Measurements from ENCODE around the gene MACROD2. TPM values are rescaled to one million over a fixed set of nuclear protein-coding genes. Genes with fewer than 3 reads are reported as not detected.
A peak's percentile ranks its signal among the peaks of the same experiment; 100 is the strongest.

MACROD2 gene
- polyA plus RNA-seq, 1 donor, result 2.7 TPM

DNA sequence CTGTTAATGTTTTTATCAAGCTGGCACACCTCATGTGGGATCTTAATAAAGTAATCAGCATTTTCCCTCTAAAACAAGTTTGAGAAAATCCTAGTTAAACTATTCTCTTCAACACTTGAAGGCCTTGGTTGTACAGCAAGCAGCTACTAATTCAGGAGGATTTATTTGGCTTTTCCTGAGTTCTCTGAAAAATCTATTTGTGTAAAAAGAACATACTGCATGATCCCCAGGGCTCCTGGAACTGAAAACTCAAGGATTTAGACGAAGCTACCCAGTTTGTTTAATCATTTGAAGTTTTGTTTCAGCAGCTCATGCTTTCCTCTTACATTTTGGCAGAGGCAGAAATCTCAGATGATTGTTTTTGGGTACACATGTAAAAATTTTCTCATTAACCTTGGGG is 651.7 kb downstream of the MACROD2 start:
- no peak for DNase-seq (ENCODE audit: low read depth)

- DNase-seq (ENCODE audit: low read depth), result no peak
Observed at GRCh38 chr20:14649662-14650061, 654.3 kb downstream of the MACROD2 start.

- DNase-seq (ENCODE audit: low read depth), result no peak
Observed at GRCh38 chr20:14657266-14658005, 662.1 kb downstream of the MACROD2 start.

DNA sequence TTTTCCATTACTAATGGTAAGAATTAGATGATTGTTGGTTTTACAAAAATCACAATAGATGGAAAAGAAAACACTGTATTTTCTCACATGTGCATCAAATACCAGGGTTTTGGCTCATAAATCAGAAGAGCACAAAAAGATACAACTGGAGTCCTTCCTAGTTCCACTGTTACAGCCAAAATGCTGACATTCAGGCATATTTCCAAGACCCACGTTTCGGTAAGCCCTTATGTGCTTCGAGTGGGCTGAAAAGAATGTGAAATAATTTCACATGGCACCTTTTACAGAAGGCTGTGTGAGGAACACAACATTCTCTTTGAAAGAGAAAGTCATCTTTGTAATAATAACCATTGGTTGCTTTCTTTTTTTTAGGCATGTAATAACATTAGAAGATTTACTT is 668.8 kb downstream of the MACROD2 start:
- DNase-seq (ENCODE audit: low read depth), result no peak

DNA sequence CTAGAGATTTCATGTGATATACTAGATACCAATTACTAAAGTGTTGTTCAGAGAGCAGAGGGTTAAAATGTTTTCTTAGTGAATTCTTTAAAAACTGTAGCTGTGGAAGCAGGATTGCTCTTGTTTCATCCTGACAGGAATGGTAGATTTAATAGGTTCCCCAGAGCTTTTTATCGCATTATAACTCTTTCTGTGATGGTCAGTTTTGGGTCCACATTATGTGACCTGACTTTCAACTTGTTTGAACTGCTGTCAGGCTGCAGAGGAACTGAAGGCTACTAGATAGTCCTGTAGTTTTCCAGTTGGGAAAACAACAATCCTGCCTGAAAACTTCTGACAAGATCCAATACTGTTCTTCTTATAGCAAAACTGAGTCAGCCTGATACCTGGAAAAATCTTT is 671.4 kb downstream of the MACROD2 start:
- DNase-seq (ENCODE audit: low read depth), result no peak

- no peak for DNase-seq (ENCODE audit: low read depth)
Observed at GRCh38 chr20:14667226-14667625, 671.9 kb downstream of the MACROD2 start.

GRCh38 chr20:14672066-14672465 is 676.8 kb downstream of the MACROD2 start:
- peak; percentile 14 for DNase-seq (ENCODE audit: low read depth)

DNA sequence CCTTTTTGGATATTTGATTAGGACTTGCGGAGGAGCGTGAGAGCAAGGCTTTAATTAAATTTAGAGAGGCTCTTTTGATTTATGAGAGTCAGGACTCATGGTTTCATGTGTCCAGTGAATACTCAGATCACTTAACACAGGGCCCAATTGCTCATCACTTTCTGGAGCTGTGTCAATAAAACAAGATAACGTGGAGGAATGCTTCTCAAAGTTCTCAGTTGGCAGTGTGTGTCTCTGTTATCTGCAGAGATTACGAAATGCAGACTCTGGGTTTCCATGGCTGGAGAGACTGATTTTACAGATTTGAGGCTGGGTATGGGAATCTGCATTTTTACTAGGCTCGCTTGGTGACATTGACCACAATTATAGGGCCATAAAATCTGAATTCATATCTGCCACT is 677.8 kb downstream of the MACROD2 start:
- DNase-seq (ENCODE audit: low read depth), result no peak

DNA sequence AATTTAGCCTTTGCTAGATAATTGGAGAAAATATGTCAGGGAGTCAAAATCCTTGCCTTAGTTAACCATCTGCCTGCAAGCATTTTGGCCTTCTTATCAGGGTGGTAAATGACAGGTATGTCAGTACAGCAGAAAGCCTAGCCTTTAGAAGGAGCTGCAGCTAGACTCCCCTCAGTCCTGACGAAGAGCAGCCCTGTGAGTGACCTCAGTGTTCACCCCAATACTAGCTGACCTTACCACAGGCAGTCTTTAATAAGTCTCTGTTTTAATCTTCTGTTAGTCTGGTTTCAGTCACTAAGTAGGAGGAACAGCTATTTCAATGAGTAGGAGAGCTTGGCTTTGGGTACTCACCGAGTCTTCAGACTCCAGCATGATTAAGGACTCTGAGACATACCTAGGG is 682.1 kb downstream of the MACROD2 start:
- DNase-seq (ENCODE audit: low read depth), result no peak

DNA sequence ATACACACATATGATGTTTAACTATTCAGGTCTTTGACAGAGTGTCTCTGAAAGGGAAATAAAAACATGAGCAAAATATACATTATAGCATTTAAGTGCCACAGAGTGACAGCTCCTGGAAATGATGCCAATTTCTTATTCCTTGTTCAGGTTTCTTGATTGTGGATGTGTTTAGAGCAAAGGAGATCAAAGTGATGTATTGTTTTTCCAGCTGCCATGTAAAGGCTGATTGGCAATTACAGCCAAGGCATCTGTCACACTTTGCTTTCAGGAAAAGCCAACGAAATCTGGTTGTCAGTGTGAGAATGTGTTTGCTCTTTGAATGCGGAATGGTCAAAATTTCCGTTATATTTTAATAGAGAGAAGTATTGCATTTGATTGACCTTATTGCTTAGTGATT is 689.9 kb downstream of the MACROD2 start:
- no peak for DNase-seq (ENCODE audit: low read depth)

- no peak for DNase-seq (ENCODE audit: low read depth)
Observed at GRCh38 chr20:14687313-14687712, 692.0 kb downstream of the MACROD2 start.

DNA sequence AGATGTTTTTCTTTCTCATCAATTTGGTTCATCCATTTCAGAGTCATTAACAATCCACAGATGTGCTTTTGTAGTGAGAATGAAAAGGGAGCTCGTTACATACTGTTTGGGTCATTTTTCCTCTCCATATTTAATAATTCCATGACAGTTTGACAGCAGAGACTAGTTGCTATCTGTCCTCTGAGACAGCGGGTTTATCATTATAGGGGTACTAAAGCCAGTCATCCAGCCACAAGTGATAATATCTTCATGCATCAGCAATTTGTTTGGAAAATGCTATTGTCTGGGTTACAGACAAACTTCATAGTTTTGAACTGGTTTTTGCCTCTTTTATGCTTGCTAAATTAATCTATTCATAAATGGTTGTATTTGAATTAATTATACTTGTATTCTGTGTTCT is 692.7 kb downstream of the MACROD2 start:
- DNase-seq (ENCODE audit: low read depth), result no peak

DNA sequence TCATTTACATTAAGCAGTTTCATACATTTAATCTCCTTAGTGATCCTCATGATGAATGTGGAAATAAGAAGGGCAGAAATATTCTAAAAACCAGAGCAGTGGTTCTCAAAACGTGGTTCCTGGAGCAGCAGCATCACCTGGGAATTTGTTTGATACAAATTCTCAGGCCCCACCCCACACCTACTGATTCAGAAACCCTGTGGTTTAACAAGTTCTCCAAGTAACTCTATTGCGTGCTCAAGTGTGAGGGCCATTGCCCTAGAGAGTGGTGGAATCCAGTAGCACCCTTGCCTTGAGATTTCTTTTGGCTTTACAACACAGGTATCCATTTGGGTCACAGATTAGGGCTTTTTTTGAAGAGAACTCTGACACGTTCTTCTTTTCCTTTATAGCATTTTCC is 696.7 kb downstream of the MACROD2 start:
- no peak for DNase-seq (ENCODE audit: low read depth)

DNA sequence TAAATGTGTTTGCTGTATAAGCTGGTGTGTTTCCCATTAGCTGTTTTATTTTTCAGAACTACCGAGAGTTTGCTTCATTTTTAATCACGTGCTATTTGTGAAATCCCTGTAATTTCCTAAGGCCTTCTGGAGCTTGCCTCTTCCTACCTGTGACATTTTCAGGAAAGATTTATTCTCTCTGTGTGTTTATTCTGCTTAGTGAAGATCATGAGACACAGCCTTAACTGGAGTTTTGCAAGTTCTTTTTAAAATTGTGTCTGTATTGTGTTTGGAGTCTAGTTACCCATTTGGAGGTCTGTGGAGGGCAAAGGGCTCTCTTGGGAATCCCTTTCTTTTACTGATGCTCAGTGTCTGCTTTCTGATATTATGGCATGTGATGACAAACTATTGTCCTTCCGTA is 701.2 kb downstream of the MACROD2 start:
- no peak for DNase-seq (ENCODE audit: low read depth)

DNA sequence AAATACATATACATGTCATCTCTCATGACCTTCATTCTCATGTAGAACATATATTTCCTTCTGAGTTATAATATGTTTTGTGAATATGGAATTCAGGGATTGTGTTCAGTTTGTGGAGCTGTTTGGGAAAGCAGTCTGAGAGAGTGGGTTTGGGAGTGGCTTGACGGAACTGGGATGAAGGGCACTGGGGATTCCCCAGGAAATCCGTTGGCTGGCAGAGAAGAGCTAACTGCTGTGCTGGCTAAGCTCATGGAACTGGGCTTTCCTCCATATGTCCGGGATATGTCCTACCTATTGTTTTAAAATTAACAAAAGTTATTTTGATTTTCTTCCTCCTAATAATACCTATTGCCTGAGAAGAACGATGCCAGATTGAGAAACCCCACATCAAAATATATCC is 701.6 kb downstream of the MACROD2 start:
- DNase-seq (ENCODE audit: low read depth), result no peak

GRCh38 chr20:14698125-14698524 is 702.8 kb downstream of the MACROD2 start:
- no peak for DNase-seq (ENCODE audit: low read depth)

DNA sequence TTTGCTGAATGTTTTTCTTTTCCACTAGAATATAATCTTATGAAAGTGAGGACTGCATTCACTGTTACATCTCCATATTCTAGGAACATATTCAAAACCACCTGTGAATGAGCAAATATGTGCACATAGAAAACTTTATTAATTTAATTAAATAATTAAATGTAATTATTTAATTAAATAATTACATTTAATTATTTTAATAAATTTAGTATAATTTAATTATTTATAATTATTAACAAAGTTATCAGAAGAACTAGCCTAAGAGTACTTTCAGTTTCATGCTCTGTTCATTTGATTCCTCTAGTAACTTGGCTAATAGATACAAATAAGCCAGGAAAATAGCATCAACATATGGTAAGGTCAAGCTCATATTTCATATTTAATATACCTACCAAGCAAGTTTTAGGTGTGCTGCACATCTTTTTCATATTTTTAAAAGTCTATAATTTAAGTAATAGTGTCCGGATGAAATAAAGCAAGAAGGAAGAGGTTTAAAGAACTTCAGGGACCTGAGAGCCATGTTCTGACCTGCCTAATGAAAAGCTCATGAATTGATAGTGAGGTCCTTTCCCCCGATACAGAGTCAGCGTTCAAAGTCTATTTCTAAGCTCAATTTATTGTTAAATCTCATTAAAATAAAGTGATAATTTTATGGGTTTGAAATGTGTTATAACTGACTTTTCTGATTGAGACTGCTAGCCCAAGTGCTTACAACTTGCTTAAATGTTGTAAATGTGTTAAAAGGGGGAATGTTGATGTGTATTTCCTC is 703.5 kb downstream of the MACROD2 start:
- DNase-seq (ENCODE audit: low read depth), result no peak

DNA sequence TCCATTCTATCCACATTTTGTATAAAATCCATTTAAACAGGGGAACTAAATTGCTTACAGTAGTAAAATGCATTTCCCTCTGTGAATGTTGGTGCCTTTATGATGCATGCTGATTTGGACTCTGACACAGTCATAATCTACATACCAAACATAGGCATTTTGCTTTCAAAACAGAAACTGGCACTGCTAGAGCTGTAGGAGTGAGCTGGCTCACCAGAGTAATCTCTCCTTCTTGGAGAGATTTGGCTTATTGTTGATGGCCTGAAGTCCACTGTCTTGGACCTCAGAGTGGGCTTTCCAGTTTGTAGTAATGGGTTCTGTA is 705.3 kb downstream of the MACROD2 start:
- no peak for DNase-seq (ENCODE audit: low read depth)

DNA sequence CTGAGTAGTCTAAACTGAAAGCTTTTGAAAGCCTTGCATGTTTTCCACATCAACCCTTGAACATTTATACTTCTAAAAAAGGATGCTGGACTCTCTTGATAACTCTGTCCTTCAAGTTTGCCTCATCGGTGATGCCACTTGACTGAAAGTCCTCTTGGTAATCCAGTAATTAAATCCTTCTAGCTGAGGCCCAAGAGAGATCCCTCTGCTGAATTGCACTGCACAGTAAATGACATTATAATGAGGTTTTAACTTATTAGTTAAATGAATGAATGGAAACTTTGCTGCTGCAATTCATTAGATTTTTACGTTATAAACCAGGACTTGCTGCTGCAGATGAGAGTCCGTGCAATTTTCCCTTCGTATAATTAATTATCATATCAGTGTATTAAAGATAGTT is 706.0 kb downstream of the MACROD2 start:
- DNase-seq (ENCODE audit: low read depth), result no peak

- DNase-seq (ENCODE audit: low read depth), result no peak
Observed at GRCh38 chr20:14706555-14706954, 711.2 kb downstream of the MACROD2 start.

- no peak for DNase-seq (ENCODE audit: low read depth)
Observed at GRCh38 chr20:14707026-14707680, 711.8 kb downstream of the MACROD2 start.

DNA sequence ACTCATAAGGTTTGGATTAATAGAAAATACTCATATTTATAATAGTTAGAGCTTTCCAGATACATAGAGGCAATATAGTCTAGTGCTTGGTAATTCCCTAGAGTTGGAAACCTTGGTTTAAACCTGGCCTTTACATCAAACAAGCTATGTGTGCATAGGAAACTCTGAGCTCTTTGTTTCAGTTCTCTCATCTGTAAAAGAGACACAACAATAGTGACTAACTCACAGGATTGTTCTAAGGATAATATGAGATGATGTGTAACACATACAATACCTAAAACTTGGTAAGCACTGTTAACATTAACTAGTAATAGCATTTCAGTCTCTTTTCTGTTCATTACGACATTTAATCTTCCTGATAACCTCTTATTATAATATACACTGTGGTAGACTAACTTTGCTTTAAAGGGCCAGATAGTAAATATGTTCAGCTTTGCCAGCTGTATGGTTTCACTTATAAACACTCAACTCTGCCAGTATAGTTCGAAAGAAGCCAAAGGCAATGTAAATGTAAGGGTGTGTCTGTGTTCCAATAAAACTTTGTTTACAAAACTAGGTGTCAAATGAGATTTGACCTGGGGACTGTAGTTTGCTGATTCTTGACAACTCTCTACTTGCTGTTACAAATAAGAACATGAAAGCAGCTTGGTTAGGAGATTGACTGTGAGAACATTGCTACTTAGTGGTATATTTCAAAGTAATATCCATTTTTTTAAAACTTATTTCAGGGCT is 712.7 kb downstream of the MACROD2 start:
- DNase-seq (ENCODE audit: low read depth), result no peak
